ENCODE results near the gene IFNAR1. TPM values are rescaled to one million over a fixed set of nuclear protein-coding genes. Genes with fewer than 3 reads are reported as not detected.

IFNAR1 gene
- total RNA-seq, 1 donor from 2014 or later: 18.7 TPM

- TF ChIP-seq, protein P1, sequence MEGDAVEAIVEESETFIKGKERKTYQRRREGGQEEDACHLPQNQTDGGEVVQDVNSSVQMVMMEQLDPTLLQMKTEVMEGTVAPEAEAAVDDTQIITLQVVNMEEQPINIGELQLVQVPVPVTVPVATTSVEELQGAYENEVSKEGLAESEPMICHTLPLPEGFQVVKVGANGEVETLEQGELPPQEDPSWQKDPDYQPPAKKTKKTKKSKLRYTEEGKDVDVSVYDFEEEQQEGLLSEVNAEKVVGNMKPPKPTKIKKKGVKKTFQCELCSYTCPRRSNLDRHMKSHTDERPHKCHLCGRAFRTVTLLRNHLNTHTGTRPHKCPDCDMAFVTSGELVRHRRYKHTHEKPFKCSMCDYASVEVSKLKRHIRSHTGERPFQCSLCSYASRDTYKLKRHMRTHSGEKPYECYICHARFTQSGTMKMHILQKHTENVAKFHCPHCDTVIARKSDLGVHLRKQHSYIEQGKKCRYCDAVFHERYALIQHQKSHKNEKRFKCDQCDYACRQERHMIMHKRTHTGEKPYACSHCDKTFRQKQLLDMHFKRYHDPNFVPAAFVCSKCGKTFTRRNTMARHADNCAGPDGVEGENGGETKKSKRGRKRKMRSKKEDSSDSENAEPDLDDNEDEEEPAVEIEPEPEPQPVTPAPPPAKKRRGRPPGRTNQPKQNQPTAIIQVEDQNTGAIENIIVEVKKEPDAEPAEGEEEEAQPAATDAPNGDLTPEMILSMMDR (IDR thresholded peaks at IDR 0.05; ENCODE audit: insufficient read depth, low read length, poor library complexity, severe bottlenecking): no peak
- no peaks in the 10 kb centered on the region for H3K36me3 ChIP-seq (ENCODE audit: control insufficient read depth, insufficient read depth, low read length)
- H3K4me3 ChIP-seq (ENCODE audit: low read depth, low read length): no peak overlapping the region
- H3K27me3 ChIP-seq (ENCODE audit: control insufficient read depth, insufficient read depth, low read length): no peaks in the 10 kb centered on the region
- no peak for DNase-seq (ENCODE audit: low read depth)
Observed at GRCh38 chr21:33308586-33309490, 15.9 kb upstream of the IFNAR1 start.

DNA sequence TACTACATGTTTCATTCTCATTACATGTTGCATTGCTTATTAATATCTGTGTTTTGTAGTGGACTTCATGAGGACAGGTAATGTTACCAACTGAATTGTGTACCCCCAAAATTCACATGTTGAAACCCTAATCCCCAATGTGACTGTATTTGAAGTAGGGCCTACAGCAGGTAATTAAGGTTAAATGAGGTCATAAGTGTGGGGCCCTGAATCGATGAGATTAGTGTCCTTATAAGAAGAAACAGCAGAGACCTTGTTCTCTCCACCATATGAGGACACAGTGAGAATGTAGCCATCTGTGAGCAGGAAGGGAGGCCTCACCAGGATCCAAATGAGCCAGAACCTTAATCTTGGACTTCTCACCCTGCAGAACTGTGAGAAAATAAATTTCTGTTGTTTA, 15.0 kb upstream of the IFNAR1 start:
- TF ChIP-seq, protein P1 (IDR thresholded peaks at IDR 0.05; ENCODE audit: insufficient read depth, low read length, poor library complexity, severe bottlenecking): no peak
- Histone ChIP-seq H3K36me3 (ENCODE audit: control insufficient read depth, insufficient read depth, low read length) (no peaks in the 10 kb centered on the region), H3K27me3 (ENCODE audit: control insufficient read depth, insufficient read depth, low read length) (no peaks in the 10 kb centered on the region), H3K4me3 (ENCODE audit: low read depth, low read length) (no peak overlapping the region)
- DNase-seq (ENCODE audit: low read depth): no peak

- Histone ChIP-seq H3K36me3 (ENCODE audit: control insufficient read depth, insufficient read depth, low read length) (no peaks in the 10 kb centered on the region), H3K27me3 (ENCODE audit: control insufficient read depth, insufficient read depth, low read length) (no peaks in the 10 kb centered on the region), H3K4me3 (ENCODE audit: low read depth, low read length) (no peak overlapping the region)
- DNase-seq (ENCODE audit: low read depth): no peak
- TF ChIP-seq, protein P1 (IDR thresholded peaks at IDR 0.05; ENCODE audit: insufficient read depth, low read length, poor library complexity, severe bottlenecking): no peak
Observed at GRCh38 chr21:33312121-33312520, 12.6 kb upstream of the IFNAR1 start.

GRCh38 chr21:33313183-33313582, 11.6 kb upstream of the IFNAR1 start:
- no peak for DNase-seq (ENCODE audit: low read depth)
- Histone ChIP-seq H3K36me3 (ENCODE audit: control insufficient read depth, insufficient read depth, low read length) (no peaks in the 10 kb centered on the region), H3K27me3 (ENCODE audit: control insufficient read depth, insufficient read depth, low read length) (no peaks in the 10 kb centered on the region), H3K4me3 (ENCODE audit: low read depth, low read length) (no peak overlapping the region)
- TF ChIP-seq, protein P1 (IDR thresholded peaks at IDR 0.05; ENCODE audit: insufficient read depth, low read length, poor library complexity, severe bottlenecking): no peak

DNA sequence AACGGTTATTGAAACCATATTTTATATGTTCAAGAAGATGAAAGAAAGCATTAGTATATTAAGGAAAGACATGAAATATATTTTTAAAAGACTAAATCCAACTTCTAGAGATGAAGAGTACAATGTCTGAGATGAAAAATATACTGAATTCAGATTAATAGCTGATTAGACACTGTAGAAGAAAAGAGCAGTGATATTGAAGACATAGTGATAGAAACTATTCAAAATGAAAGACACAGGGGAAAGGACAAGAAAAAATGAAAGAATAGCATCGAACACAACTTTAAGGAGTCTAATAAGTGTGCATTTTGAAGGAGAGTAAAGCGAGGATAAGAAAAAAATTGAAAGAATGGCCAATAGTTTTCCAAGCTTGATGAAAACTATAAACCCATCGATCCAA, 11.2 kb upstream of the IFNAR1 start:
- Histone ChIP-seq H3K4me3 (ENCODE audit: low read depth, low read length) (no peak overlapping the region), H3K36me3 (ENCODE audit: control insufficient read depth, insufficient read depth, low read length) (no peaks in the 10 kb centered on the region), H3K27me3 (ENCODE audit: control insufficient read depth, insufficient read depth, low read length) (no peaks in the 10 kb centered on the region)
- TF ChIP-seq, protein P1 (IDR thresholded peaks at IDR 0.05; ENCODE audit: insufficient read depth, low read length, poor library complexity, severe bottlenecking): no peak
- DNase-seq (ENCODE audit: low read depth): no peak
